ENCODE results near the gene THSD7B. TPM values are rescaled to one million over a fixed set of nuclear protein-coding genes. Genes with fewer than 3 reads are reported as not detected.

THSD7B gene
- total and polyA plus RNA-seq, 2 experiments from 2014 or later = not detected

DNA sequence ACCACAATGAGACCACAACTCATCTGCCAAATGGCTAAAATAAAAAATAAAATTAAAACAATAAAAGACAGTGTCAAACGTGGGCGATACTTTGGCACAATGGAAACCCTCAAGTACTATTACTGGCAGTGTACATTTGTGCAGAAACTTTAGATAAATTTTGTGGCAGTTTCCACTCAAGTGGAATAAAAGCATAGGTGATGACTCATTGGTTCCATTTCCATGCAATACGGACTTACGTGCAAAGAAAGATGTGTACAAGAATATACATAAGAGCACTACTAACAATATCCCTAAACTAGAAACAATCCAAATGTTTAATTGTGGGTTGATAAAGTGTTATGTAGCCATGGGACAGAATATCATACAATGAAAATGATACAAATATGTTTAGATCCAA, 940.0 kb downstream of the THSD7B start:
- no peak for DNase-seq (ENCODE audit: low read depth in 1 of 2, low spot score in 1 of 2)
- no peak overlapping the region for H3K27ac ChIP-seq
- H3K36me3 ChIP-seq = no peaks in the 10 kb centered on the region
- no peaks in the 10 kb centered on the region for H3K27me3 ChIP-seq
- H3K4me3 ChIP-seq = no peak overlapping the region
- H3K9me3 ChIP-seq (ENCODE audit: low read depth) = no peaks in the 10 kb centered on the region
- H3K4me1 ChIP-seq (ENCODE audit: low read depth) = no peaks in the 10 kb centered on the region
- no peak for TF ChIP-seq CTCF (IDR thresholded peaks at IDR 0.05; ENCODE audit: low read depth, low read length)

DNA sequence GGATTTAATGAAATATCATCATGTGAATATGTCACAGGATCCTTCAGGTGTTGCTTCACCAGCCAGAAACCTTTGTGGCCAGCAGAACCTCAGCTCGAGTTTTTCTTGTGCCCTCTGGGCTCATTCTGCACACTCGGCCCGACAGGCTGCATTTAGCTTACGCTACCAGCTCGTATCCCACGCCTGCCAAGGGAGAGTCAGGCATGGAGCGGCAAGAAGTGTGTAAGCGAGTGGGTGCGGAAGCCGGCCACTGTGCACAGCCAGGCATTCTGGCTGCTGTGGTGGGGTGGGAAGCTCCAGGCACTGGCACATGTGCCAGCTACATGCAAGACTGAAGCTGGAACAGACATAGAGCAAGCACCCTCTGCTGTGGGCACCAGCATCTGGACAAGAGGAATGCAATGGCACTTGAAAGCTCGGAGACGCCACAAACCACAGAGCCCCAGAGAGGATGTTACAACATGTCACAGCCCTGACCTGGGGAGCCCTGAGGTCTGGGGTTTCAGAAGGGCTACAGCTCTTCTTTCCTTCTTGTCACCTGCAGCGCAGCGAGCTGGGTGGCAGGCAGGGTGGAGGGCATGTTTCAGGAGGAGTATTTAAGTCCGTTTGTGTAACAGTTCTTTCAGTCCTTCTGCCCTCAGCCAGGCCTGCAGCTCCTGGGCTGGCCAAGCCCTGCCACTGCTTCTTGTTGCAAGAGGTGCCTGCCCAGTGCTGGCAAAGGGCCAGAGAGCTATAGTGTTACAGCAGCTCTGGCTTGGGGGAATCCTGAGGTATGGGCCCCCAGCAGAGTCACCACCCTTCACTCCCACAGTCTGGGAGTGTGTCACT, 941.7 kb downstream of the THSD7B start:
- no peak overlapping the region for H3K4me3 ChIP-seq
- H3K4me1 ChIP-seq (ENCODE audit: low read depth) = no peaks in the 10 kb centered on the region
- peak in 1 of 2 donors; percentile 42 for DNase-seq (ENCODE audit: low read depth in 1 of 2, low spot score in 1 of 2)
- H3K9me3 ChIP-seq (ENCODE audit: low read depth) = no peaks in the 10 kb centered on the region
- H3K36me3 ChIP-seq = no peaks in the 10 kb centered on the region
- H3K27me3 ChIP-seq = no peaks in the 10 kb centered on the region
- no peak for TF ChIP-seq CTCF (IDR thresholded peaks at IDR 0.05; ENCODE audit: low read depth, low read length)
- H3K27ac ChIP-seq = no peak overlapping the region

- TF ChIP-seq CTCF (IDR thresholded peaks at IDR 0.05; ENCODE audit: low read depth, low read length) = no peak
- no peak for DNase-seq (ENCODE audit: low read depth in 1 of 2, low spot score in 1 of 2)
- no peaks in the 10 kb centered on the region for H3K27me3 ChIP-seq
- no peak overlapping the region for H3K4me3 ChIP-seq
- no peaks in the 10 kb centered on the region for H3K4me1 ChIP-seq (ENCODE audit: low read depth)
- H3K27ac ChIP-seq = no peak overlapping the region
- H3K36me3 ChIP-seq = no peaks in the 10 kb centered on the region
- no peaks in the 10 kb centered on the region for H3K9me3 ChIP-seq (ENCODE audit: low read depth)
Measured at GRCh38 chr2:137708311-137708710, 943.0 kb downstream of the THSD7B start.

DNA sequence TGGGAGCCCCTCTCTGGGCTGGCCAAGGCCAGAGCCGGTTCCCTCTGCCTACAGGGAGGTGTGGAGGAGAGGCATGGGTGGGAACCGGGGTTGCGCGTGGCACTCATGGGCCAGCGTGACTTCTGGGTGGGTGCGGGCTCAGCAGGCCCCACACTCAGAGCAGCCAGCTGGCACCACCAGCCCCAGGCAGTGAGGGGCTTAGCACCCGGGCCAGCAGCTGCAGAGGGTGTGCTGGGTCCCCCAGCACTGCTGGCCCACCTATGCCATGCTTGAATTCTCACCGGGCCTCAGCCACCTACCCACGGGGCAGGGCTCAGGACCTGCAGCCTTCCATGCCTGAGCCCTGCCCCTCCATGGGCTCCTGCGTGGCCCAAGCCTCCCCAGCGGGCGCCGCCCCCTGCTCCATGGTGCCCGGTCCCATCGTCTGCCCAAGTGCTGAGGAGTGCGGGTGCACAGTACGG, 950.4 kb downstream of the THSD7B start:
- Histone ChIP-seq H3K27ac (no peak overlapping the region), H3K27me3 (no peaks in the 10 kb centered on the region), H3K36me3 (no peaks in the 10 kb centered on the region), H3K9me3 (ENCODE audit: low read depth) (no peaks in the 10 kb centered on the region), H3K4me1 (ENCODE audit: low read depth) (no peaks in the 10 kb centered on the region), H3K4me3 (no peak overlapping the region)
- no peak for TF ChIP-seq CTCF (IDR thresholded peaks at IDR 0.05; ENCODE audit: low read depth, low read length)
- DNase-seq (ENCODE audit: low read depth in 1 of 2, low spot score in 1 of 2) = no peak

DNA sequence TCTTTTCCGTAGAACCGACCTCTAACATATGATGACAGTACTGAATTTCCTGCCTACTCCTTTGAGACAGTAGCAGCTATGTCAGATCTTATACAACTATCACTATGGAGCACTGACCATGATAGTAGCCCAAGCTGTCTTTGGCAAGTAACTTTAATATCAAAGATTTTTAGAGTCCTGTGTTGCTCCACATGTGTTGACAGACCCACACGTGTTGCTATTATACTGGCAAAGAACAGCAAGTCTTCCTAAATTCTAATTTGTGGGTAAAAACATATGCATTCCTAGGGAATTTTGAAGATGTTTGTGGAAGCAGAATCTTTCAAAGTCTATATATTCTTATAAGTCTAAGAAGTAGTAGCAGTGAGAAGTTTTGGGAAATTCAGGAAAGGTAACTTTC, 953.4 kb downstream of the THSD7B start:
- TF ChIP-seq CTCF (IDR thresholded peaks at IDR 0.05; ENCODE audit: low read depth, low read length) = no peak
- H3K4me1 ChIP-seq (ENCODE audit: low read depth) = no peaks in the 10 kb centered on the region
- no peak overlapping the region for H3K27ac ChIP-seq
- DNase-seq (ENCODE audit: low read depth in 1 of 2, low spot score in 1 of 2) = no peak
- H3K36me3 ChIP-seq = no peaks in the 10 kb centered on the region
- no peaks in the 10 kb centered on the region for H3K27me3 ChIP-seq
- no peak overlapping the region for H3K4me3 ChIP-seq
- peaks cover under 1% of the 10 kb centered on the region for H3K9me3 ChIP-seq (ENCODE audit: low read depth)
